ENCODE results near the gene C6orf47.

Gene C6orf47

GRCh38 chr6:31614684-31615578 is 45.6 kb downstream of the C6orf47 start, which contains the start of gene AIF1:
Gene AIF1, plus strand, starts transcription at chr6:31615234. Its CDS starts 96 bp downstream, at chr6:31615330.
- DNase-seq (ENCODE audit: low read depth), result no peak

GRCh38 chr6:31614075-31614619 is 46.4 kb downstream of the C6orf47 start:
- no peak for DNase-seq (ENCODE audit: low read depth)

GRCh38 chr6:31610968-31611367 is 49.6 kb downstream of the C6orf47 start:
- DNase-seq (ENCODE audit: low read depth), result no peak

GRCh38 chr6:31609519-31610406 is 50.8 kb downstream of the C6orf47 start:
- DNase-seq (ENCODE audit: low read depth), result no peak

Data from EH (cell line).